Measurements from ENCODE around the gene TRPV5.

The TRPV5 gene

DNA sequence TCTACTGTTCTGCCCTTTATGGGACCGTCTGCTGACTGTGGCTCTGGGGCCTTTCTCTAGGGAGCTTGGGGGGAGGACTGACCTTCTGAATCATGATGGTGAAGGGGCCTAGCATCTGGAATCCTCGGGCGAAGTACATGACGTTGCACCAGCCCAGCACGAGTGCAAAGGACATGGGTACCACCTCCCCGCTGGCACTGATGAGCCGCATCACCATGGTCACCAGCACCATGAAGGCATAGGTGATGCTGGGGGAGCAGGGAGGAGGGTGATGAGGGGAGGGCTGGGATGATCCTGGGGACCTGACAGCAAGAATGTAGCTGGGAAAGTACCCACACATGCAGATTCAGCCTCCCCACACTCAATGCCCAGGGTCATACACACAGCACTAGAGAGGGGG is 59.1 kb downstream of the TRPV5 start:
- TF ChIP-seq, protein P1, sequence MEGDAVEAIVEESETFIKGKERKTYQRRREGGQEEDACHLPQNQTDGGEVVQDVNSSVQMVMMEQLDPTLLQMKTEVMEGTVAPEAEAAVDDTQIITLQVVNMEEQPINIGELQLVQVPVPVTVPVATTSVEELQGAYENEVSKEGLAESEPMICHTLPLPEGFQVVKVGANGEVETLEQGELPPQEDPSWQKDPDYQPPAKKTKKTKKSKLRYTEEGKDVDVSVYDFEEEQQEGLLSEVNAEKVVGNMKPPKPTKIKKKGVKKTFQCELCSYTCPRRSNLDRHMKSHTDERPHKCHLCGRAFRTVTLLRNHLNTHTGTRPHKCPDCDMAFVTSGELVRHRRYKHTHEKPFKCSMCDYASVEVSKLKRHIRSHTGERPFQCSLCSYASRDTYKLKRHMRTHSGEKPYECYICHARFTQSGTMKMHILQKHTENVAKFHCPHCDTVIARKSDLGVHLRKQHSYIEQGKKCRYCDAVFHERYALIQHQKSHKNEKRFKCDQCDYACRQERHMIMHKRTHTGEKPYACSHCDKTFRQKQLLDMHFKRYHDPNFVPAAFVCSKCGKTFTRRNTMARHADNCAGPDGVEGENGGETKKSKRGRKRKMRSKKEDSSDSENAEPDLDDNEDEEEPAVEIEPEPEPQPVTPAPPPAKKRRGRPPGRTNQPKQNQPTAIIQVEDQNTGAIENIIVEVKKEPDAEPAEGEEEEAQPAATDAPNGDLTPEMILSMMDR (conservative IDR thresholded peaks at IDR 0.05; ENCODE audit: low read depth, low read length) = no peak
- no peak for DNase-seq (ENCODE audit: low read depth)
- H3K4me3 ChIP-seq (ENCODE audit: low read depth, low read length) = no peak overlapping the region

DNA sequence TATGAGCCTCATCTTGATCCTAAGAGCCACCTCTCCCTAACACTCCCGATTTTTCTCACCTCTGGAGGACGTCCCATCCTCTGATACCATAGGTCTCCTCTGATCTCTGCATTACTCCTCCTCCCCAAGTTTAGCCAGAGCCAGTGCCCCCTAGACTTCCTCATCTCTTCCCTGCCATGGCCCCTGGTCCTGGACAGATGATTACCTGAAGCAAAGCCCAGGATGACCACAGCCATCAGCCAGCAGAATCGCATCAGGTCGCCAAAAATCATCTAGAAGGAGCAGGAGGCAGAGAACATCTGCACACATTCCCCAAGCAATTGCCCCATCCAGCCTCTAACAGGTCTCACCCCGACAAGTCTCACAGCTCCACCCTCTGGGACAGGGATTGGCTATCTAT is 59.7 kb downstream of the TRPV5 start:
- H3K4me3 ChIP-seq (ENCODE audit: low read depth, low read length) = no peak overlapping the region
- no peak for DNase-seq (ENCODE audit: low read depth)
- TF ChIP-seq, protein P1 (conservative IDR thresholded peaks at IDR 0.05; ENCODE audit: low read depth, low read length) = no peak

DNA sequence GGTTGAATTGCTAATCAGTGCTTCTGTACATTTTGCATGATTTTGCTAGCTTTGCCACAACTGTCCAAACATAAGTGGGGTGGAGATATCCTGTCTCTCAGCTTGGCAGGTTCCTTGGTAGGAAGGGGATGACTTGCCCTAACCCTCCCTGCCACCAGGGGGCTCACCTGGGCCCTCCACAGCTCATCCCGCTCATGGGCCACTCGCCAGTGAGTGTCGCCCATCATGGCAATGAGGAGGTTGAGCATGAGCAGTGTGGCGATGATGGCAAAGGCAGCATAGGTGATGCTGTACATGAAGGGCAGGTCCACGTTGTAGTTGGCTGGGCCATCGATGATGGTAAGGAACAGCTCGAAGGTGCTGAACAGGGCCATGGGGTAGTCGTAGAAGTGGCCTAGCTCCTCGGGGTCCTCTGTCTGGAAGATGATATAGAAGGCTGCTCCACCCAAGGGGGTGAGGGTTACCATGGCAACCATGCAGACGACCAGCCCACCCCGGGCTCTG is 60.2 kb downstream of the TRPV5 start:
- H3K4me3 ChIP-seq (ENCODE audit: low read depth, low read length) = no peak overlapping the region
- TF ChIP-seq, protein P1 (conservative IDR thresholded peaks at IDR 0.05; ENCODE audit: low read depth, low read length) = peak; percentile 59
- peak; percentile 6 for DNase-seq (ENCODE audit: low read depth)

DNA sequence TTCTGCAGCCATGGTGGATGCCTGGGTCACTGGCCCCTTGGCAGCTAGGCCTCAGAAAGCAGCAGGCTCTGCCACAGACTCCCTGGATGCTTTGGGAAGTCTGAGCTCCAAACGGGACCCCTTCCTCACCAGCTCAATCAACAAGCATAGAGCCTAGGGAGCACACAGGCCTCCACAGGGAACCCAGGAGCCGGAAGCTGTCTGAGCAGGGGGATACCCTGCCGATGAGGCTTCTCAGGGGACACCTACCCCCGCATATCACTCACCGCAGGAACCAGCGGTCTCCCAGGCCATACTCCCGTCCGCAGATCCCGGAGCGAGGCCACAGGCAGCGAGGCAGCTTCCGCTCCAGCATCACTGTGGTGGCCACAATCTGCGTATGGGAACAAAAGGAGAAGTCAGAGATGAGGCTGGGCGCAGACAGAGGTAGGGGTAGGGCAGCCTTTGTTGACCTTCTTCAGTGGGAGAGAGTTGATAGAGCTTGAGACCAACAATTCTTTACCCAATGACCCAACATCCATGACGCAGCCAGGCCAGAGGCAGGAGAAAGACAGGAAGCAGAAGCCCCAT is 61.4 kb downstream of the TRPV5 start:
- TF ChIP-seq, protein P1 (conservative IDR thresholded peaks at IDR 0.05; ENCODE audit: low read depth, low read length) = no peak
- H3K4me3 ChIP-seq (ENCODE audit: low read depth, low read length) = no peak overlapping the region
- DNase-seq (ENCODE audit: low read depth) = no peak

DNA sequence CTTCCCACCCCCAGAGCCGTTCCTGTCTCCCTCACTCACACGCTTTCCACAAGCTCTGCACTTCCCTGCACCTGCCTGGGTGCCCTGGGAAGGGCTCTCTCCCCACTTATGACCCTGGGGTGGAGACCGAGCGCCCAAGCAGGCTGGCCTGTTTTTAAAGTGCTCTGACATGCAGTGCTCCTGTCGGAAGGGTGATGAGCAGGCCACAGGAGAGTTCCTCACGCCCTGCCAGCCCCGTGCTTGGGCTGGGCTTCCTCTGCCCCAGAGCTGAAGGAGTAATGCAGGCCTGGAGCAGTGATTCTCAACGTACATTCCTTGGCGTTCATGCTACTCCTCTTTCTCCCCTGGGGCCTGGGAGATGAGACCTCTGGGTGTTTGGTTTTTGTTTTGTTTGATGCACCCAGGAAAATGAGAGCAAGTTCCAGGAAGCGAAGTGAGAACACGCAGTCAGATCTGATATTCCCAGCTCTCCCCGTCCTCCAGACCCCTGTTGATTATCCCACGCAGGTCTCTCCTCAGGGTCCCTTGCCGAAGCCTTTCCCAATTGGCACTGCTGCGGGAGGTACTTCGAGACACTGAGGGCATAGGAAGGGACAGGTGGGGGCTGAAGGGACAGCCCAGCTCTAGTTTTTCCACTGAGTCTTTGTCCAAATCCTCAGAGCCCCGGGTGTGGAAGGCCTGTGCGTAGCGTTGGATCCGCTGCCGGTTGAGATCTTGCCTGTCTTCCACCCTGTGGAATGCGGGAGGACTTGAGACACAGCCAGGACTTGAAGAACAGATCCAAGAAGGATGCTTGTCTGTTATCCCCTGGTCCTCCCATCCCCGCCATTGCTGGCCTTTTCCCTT is 62.1 kb downstream of the TRPV5 start:
- no peak overlapping the region for H3K4me3 ChIP-seq (ENCODE audit: low read depth, low read length)
- TF ChIP-seq, protein P1 (conservative IDR thresholded peaks at IDR 0.05; ENCODE audit: low read depth, low read length) = no peak
- DNase-seq (ENCODE audit: low read depth) = no peak

DNA sequence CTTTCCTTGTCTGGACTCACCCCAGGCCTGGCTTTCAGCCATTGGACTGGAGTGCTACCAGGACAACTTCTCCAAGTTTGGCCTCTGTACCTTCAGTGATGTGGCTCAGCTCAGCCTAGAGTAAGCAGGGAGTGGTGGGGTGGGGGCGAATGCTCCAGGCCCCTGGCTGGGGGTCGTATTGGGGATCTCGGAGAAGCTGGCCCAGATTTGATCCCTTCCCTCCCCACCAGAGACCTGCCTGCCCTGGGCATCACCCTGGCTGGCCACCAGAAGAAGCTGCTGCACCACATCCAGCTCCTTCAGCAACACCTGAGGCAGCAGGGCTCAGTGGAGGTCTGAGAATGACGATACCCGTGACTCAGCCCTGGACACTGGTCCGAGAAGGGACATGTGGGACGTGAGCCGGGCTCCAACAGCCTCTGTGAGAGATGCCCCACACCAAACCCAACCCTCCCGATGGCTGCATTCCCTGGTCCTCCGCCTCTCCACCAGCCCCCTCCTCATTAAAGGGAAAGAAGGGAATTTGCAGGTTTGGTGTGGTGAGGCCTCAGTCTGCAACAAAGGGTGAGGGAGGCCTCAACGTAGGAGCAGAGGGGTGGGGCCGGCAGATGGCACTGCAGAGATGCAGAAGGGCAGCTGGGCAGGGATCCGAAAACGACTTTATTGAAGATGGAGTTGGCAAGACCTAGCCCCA is 62.8 kb downstream of the TRPV5 start:
- no peak overlapping the region for H3K4me3 ChIP-seq (ENCODE audit: low read depth, low read length)
- TF ChIP-seq, protein P1 (conservative IDR thresholded peaks at IDR 0.05; ENCODE audit: low read depth, low read length) = no peak
- DNase-seq (ENCODE audit: low read depth) = no peak
